Stimulated activated CD4-positive, alpha-beta T cell treated with anti-CD3 and anti-CD28 coated beads, Interleukin-12 subunit alpha, Interleukin-12 subunit beta, amount 100 ng/mL, for 48 hours (primary cell): ENCODE data around the gene MCOLN2.
"Not testable (repeated sequence)": the region's sequence is repeated elsewhere in the genome, so short reads cannot be mapped to it uniquely, and the experiment has no call there.

Source experiments
- DNase-seq, 3 donors: peaks; one replicate each; pipeline ENCODE4 v3.0.0-alpha.2; 2020; ENCODE audit warnings: low read depth in 2 of 3, low spot score in 1 of 3

Gene MCOLN2

GRCh38 chr1:84907095-84907827 lies 89.7 kb downstream of the MCOLN2 start:
- DNase-seq: no peak

- not testable (repeated sequence) for DNase-seq
These were observed 94.2 kb downstream of the MCOLN2 start for GRCh38 chr1:84902727-84903126.

GRCh38 chr1:84899969-84900368 lies 96.9 kb downstream of the MCOLN2 start:
- DNase-seq: no peak

- no peak for DNase-seq
These were observed 100.6 kb downstream of the MCOLN2 start for GRCh38 chr1:84896279-84896678.

GRCh38 chr1:84892705-84893618 lies 104.0 kb downstream of the MCOLN2 start, which contains the start of gene LPAR3:
Gene LPAR3 (minus strand): TSS chr1:84893206. CDS start chr1:84866120, 27,086 bp downstream.
- peak in 1 of 3 donors; percentile 26 for DNase-seq

GRCh38 chr1:84890566-84890965 lies 106.3 kb downstream of the MCOLN2 start:
- no peak for DNase-seq

GRCh38 chr1:84889437-84889836 lies 107.5 kb downstream of the MCOLN2 start:
- DNase-seq: no peak

- no peak for DNase-seq
These were observed 108.2 kb downstream of the MCOLN2 start for GRCh38 chr1:84888753-84889152.

- DNase-seq: no peak
These were observed 109.5 kb downstream of the MCOLN2 start for GRCh38 chr1:84887261-84887934.

GRCh38 chr1:84885469-84885868 lies 111.4 kb downstream of the MCOLN2 start:
- no peak for DNase-seq

GRCh38 chr1:84884671-84885389 lies 112.1 kb downstream of the MCOLN2 start:
- DNase-seq: no peak

- no peak for DNase-seq
These were observed 113.6 kb downstream of the MCOLN2 start for GRCh38 chr1:84883286-84883685.

- DNase-seq: no peak
These were observed 119.3 kb downstream of the MCOLN2 start for GRCh38 chr1:84877592-84877991.

- DNase-seq: no peak
These were observed 120.6 kb downstream of the MCOLN2 start for GRCh38 chr1:84876353-84876752.
